Measurements from ENCODE around the gene SH3RF2.

GRCh38 chr5:145999208-145999607 is 62.8 kb downstream of the SH3RF2 start:
- TF ChIP-seq CTCF (IDR thresholded peaks at IDR 0.05): no peak
- TF ChIP-seq POLR2A (IDR thresholded peaks at IDR 0.05): no peak
- TF ChIP-seq EP300 (IDR thresholded peaks at IDR 0.05; ENCODE audit: low read depth): no peak
